ENCODE measurements around the gene SPECC1.

The SPECC1 gene

GRCh38 chr17:20053361-20053964 is 44.3 kb downstream of the SPECC1 start:
- H3K4ac ChIP-seq (ENCODE audit: low read depth, low read length), result no peak overlapping the region

GRCh38 chr17:20059728-20060188 is 50.6 kb downstream of the SPECC1 start:
- H3K79me1 ChIP-seq (ENCODE audit: low read length), result no peaks in the 10 kb centered on the region
- no peak overlapping the region for H3K9ac ChIP-seq (ENCODE audit: low read length)
- H3K18ac ChIP-seq (ENCODE audit: low read length), result no peak overlapping the region
- H4K91ac ChIP-seq (ENCODE audit: low read depth, low read length), result no peak overlapping the region
- peak in 1 of 2 donors; percentile 27 for DNase-seq
- no peak overlapping the region for H2AFZ ChIP-seq (ENCODE audit: insufficient read depth, low read length, poor library complexity)
- H2BK120ac ChIP-seq (ENCODE audit: insufficient read depth, low read length, poor library complexity), result no peak overlapping the region
- H3K4me2 ChIP-seq (ENCODE audit: low read length), result no peak overlapping the region
- WGBS (ENCODE audit: extremely low coverage, insufficient coverage, insufficient read length), result no CpG with 5 or more reads among the region's 3 CpGs
- no peaks in the 10 kb centered on the region for H3K36me3 ChIP-seq (ENCODE audit: control insufficient read depth in 1 of 2, insufficient read depth in 2 of 2, low read length in 2 of 2)
- H2AK5ac ChIP-seq (ENCODE audit: low read length), result no peak overlapping the region
- no peaks in the 10 kb centered on the region for H3K27me3 ChIP-seq (ENCODE audit: insufficient read depth, low read length)
- H3K23ac ChIP-seq (ENCODE audit: low read length), result no peak overlapping the region
- no peak overlapping the region for H3K4me3 ChIP-seq (ENCODE audit: low read depth, low read length)
- H3K14ac ChIP-seq (ENCODE audit: low read length), result no peak overlapping the region
- H3K4ac ChIP-seq (ENCODE audit: low read depth, low read length), result no peak overlapping the region
- no peaks in the 10 kb centered on the region for H3K9me3 ChIP-seq (ENCODE audit: insufficient read depth, low read depth, low read length)
- no peak overlapping the region for H4K8ac ChIP-seq (ENCODE audit: low read depth, low read length)
- H2BK5ac ChIP-seq (ENCODE audit: low read depth, low read length, poor library complexity), result no peak overlapping the region
- H3K27ac ChIP-seq (ENCODE audit: low read depth, low read length), result no peak overlapping the region
- no peaks in the 10 kb centered on the region for H3K79me2 ChIP-seq (ENCODE audit: control insufficient read depth, insufficient read depth, low read length, poor library complexity)
- no peak overlapping the region for H2BK12ac ChIP-seq (ENCODE audit: low read length)
- no peak overlapping the region for H4K12ac ChIP-seq (ENCODE audit: low read depth, low read length)
- peaks cover 0 to 3% of the 10 kb centered on the region in 2 experiments for H3K4me1 ChIP-seq (ENCODE audit: control insufficient read depth in 1 of 2, insufficient read depth in 2 of 2, low read length in 2 of 2)

More at GRCh38 chr17:20053361-20053964, 44.3 kb downstream of the SPECC1 start:
- no peaks in the 10 kb centered on the region for H3K79me1 ChIP-seq (ENCODE audit: low read length)
- no peak overlapping the region for H3K9ac ChIP-seq (ENCODE audit: low read length)
- no peaks in the 10 kb centered on the region for H3K36me3 ChIP-seq (ENCODE audit: control insufficient read depth in 1 of 2, insufficient read depth in 2 of 2, low read length in 2 of 2)
- H3K14ac ChIP-seq (ENCODE audit: low read length), result no peak overlapping the region
- no CpG with 5 or more reads among the region's 4 CpGs for WGBS (ENCODE audit: extremely low coverage, insufficient coverage, insufficient read length)
- H2BK120ac ChIP-seq (ENCODE audit: insufficient read depth, low read length, poor library complexity), result no peak overlapping the region
- no peak overlapping the region for H2AFZ ChIP-seq (ENCODE audit: insufficient read depth, low read length, poor library complexity)
- no peak overlapping the region for H2BK12ac ChIP-seq (ENCODE audit: low read length)
- H4K8ac ChIP-seq (ENCODE audit: low read depth, low read length), result no peak overlapping the region
- no peaks in the 10 kb centered on the region for H3K4me1 ChIP-seq (ENCODE audit: control insufficient read depth in 1 of 2, insufficient read depth in 2 of 2, low read length in 2 of 2)
- H3K4me2 ChIP-seq (ENCODE audit: low read length), result no peak overlapping the region
- H3K79me2 ChIP-seq (ENCODE audit: control insufficient read depth, insufficient read depth, low read length, poor library complexity), result no peaks in the 10 kb centered on the region
- H4K91ac ChIP-seq (ENCODE audit: low read depth, low read length), result no peak overlapping the region
- no peak for DNase-seq
- H3K9me3 ChIP-seq (ENCODE audit: insufficient read depth, low read depth, low read length), result peaks cover 4% of the 10 kb centered on the region
- no peak overlapping the region for H3K4me3 ChIP-seq (ENCODE audit: low read depth, low read length)
- H3K27me3 ChIP-seq (ENCODE audit: insufficient read depth, low read length), result peaks cover 4% of the 10 kb centered on the region
- no peak overlapping the region for H2BK5ac ChIP-seq (ENCODE audit: low read depth, low read length, poor library complexity)
- H3K18ac ChIP-seq (ENCODE audit: low read length), result no peak overlapping the region
- H2AK5ac ChIP-seq (ENCODE audit: low read length), result no peak overlapping the region
- no peak overlapping the region for H4K12ac ChIP-seq (ENCODE audit: low read depth, low read length)
- no peak overlapping the region for H3K27ac ChIP-seq (ENCODE audit: low read depth, low read length)
- H3K23ac ChIP-seq (ENCODE audit: low read length), result no peak overlapping the region

- H3K23ac ChIP-seq (ENCODE audit: low read length), result no peak overlapping the region
- peak; percentile 4 to 34 for DNase-seq
Measured at GRCh38 chr17:20063665-20064648, 54.8 kb downstream of the SPECC1 start.

GRCh38 chr17:20066253-20066652 is 57.1 kb downstream of the SPECC1 start:
- Histone ChIP-seq H3K79me1 (ENCODE audit: low read length) (no peaks in the 10 kb centered on the region), H3K14ac (ENCODE audit: low read length) (no peak overlapping the region), H3K27me3 (ENCODE audit: insufficient read depth, low read length) (no peaks in the 10 kb centered on the region), H2AK5ac (ENCODE audit: low read length) (no peak overlapping the region), H3K36me3 (ENCODE audit: control insufficient read depth in 1 of 2, insufficient read depth in 2 of 2, low read length in 2 of 2) (no peaks in the 10 kb centered on the region), H3K4me1 (ENCODE audit: control insufficient read depth in 1 of 2, insufficient read depth in 2 of 2, low read length in 2 of 2) (peaks cover 0 to 3% of the 10 kb centered on the region in 2 experiments), H3K4ac (ENCODE audit: low read depth, low read length) (no peak overlapping the region), H3K79me2 (ENCODE audit: control insufficient read depth, insufficient read depth, low read length, poor library complexity) (no peaks in the 10 kb centered on the region), H3K4me3 (ENCODE audit: low read depth, low read length) (no peak overlapping the region), H3K27ac (ENCODE audit: low read depth, low read length) (no peak overlapping the region), H3K9me3 (ENCODE audit: insufficient read depth, low read depth, low read length) (no peaks in the 10 kb centered on the region), H4K91ac (ENCODE audit: low read depth, low read length) (no peak overlapping the region), H3K23ac (ENCODE audit: low read length) (no peak overlapping the region), H2BK120ac (ENCODE audit: insufficient read depth, low read length, poor library complexity) (no peak overlapping the region), H3K4me2 (ENCODE audit: low read length) (no peak overlapping the region), H3K9ac (ENCODE audit: low read length) (no peak overlapping the region), H2AFZ (ENCODE audit: insufficient read depth, low read length, poor library complexity) (no peak overlapping the region), H4K8ac (ENCODE audit: low read depth, low read length) (no peak overlapping the region), H4K12ac (ENCODE audit: low read depth, low read length) (no peak overlapping the region), H2BK5ac (ENCODE audit: low read depth, low read length, poor library complexity) (no peak overlapping the region), H3K18ac (ENCODE audit: low read length) (no peak overlapping the region), H2BK12ac (ENCODE audit: low read length) (no peak overlapping the region)
- WGBS (ENCODE audit: extremely low coverage, insufficient coverage, insufficient read length), result no CpG with 5 or more reads among the region's 4 CpGs
- DNase-seq, result peak in 1 of 2 donors; percentile 25

More at GRCh38 chr17:20063665-20064648, 54.8 kb downstream of the SPECC1 start:
- Histone ChIP-seq H3K14ac (ENCODE audit: low read length) (no peak overlapping the region), H4K12ac (ENCODE audit: low read depth, low read length) (no peak overlapping the region), H3K79me1 (ENCODE audit: low read length) (no peaks in the 10 kb centered on the region), H4K91ac (ENCODE audit: low read depth, low read length) (no peak overlapping the region), H3K18ac (ENCODE audit: low read length) (no peak overlapping the region), H3K9me3 (ENCODE audit: insufficient read depth, low read depth, low read length) (no peaks in the 10 kb centered on the region), H3K4me3 (ENCODE audit: low read depth, low read length) (no peak overlapping the region), H2AK5ac (ENCODE audit: low read length) (no peak overlapping the region), H2BK12ac (ENCODE audit: low read length) (no peak overlapping the region), H3K4me1 (ENCODE audit: control insufficient read depth in 1 of 2, insufficient read depth in 2 of 2, low read length in 2 of 2) (peaks cover 0 to 3% of the 10 kb centered on the region in 2 experiments), H3K4me2 (ENCODE audit: low read length) (no peak overlapping the region), H3K27me3 (ENCODE audit: insufficient read depth, low read length) (no peaks in the 10 kb centered on the region), H2BK120ac (ENCODE audit: insufficient read depth, low read length, poor library complexity) (no peak overlapping the region), H3K9ac (ENCODE audit: low read length) (no peak overlapping the region), H2BK5ac (ENCODE audit: low read depth, low read length, poor library complexity) (no peak overlapping the region), H3K79me2 (ENCODE audit: control insufficient read depth, insufficient read depth, low read length, poor library complexity) (no peaks in the 10 kb centered on the region), H3K4ac (ENCODE audit: low read depth, low read length) (no peak overlapping the region), H4K8ac (ENCODE audit: low read depth, low read length) (no peak overlapping the region), H2AFZ (ENCODE audit: insufficient read depth, low read length, poor library complexity) (no peak overlapping the region), H3K27ac (ENCODE audit: low read depth, low read length) (no peak overlapping the region), H3K36me3 (ENCODE audit: control insufficient read depth in 1 of 2, insufficient read depth in 2 of 2, low read length in 2 of 2) (no peaks in the 10 kb centered on the region)
- WGBS (ENCODE audit: extremely low coverage, insufficient coverage, insufficient read length), result no CpG with 5 or more reads among the region's 12 CpGs

Measured in trophoblast cell (in vitro differentiated cells and primary cell).